Rectal smooth muscle tissue (tissue), 1 donor: ENCODE data around the gene SLC5A6.

ENCODE experiments used
- H3K27ac ChIP-seq: one replicate; pipeline ENCODE4 v1.7.0; 2013; ENCODE audit warnings: low read depth, low read length, inconsistent platforms
- H3K27me3 ChIP-seq: one replicate; pipeline ENCODE4 v1.7.0; 2013; ENCODE audit warnings: low read length; ENCODE audit not compliant: control insufficient read depth, insufficient read depth
- H3K36me3 ChIP-seq: one replicate; pipeline ENCODE4 v1.7.0; 2013; ENCODE audit warnings: low read length; ENCODE audit not compliant: control insufficient read depth, insufficient read depth
- H3K4me1 ChIP-seq: one replicate; pipeline ENCODE4 v1.7.0; 2013; ENCODE audit warnings: low read length; ENCODE audit not compliant: control insufficient read depth, insufficient read depth
- H3K4me3 ChIP-seq: one replicate; pipeline ENCODE4 v1.7.0; 2013; ENCODE audit warnings: low read length
- H3K9ac ChIP-seq: one replicate; pipeline ENCODE4 v1.7.0; 2013; ENCODE audit warnings: low read length

The SLC5A6 gene

DNA sequence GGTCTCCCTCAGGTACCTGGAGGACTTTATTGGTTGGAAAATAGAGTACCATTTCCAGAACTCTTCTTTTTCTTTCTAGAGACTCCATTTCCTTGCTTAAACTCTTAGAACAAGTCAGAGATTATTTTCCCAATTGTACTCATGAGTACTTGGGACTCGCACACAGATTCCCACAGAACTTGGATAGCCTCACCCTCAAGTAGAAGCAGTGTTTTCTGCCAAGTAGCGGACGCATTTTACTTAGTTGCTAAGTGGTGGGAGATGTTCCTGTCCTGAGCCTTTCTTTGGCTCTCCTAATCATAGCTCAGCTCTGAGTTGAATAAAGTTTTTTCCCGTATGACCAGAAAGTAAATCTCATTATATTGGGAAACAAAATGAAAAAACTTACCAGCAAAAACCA is 33.6 kb upstream of the SLC5A6 start:
- H3K9ac ChIP-seq = no peak overlapping the region
- H3K27ac ChIP-seq = no peak overlapping the region
- H3K36me3 ChIP-seq = peaks cover 21% of the 10 kb centered on the region
- H3K4me1 ChIP-seq = no peaks in the 10 kb centered on the region
- no peaks in the 10 kb centered on the region for H3K27me3 ChIP-seq
- no peak overlapping the region for H3K4me3 ChIP-seq

DNA sequence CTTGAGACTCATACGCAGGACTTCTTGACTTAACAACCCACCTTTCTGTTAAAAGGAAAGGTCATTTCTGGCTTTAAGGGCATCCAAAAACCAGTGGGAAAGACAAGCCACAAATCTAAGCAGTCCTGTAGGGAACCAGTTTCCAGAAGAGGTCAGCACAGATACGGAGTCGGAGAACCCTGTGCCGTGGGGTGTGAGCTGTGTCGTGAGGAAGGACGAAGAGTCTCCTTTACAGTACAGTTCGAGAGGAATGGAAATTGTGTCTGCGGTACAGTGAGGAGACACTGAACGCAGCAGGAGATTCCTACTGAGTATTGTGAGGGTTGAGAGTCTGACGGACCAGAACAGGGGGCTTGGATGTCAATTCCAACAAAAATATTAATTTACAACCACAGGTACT is 33.0 kb upstream of the SLC5A6 start:
- Histone ChIP-seq H3K4me1 (no peaks in the 10 kb centered on the region), H3K27ac (no peak overlapping the region), H3K36me3 (peaks cover 21% of the 10 kb centered on the region)

GRCh38 chr2:27243391-27244130 is 31.5 kb upstream of the SLC5A6 start:
- Histone ChIP-seq H3K36me3 (peaks cover 29% of the 10 kb centered on the region), H3K27me3 (no peaks in the 10 kb centered on the region), H3K27ac (no peak overlapping the region), H3K4me3 (no peak overlapping the region), H3K9ac (no peak overlapping the region), H3K4me1 (no peaks in the 10 kb centered on the region)

More for the DNA sequence above, 33.0 kb upstream of the SLC5A6 start:
- H3K27me3 ChIP-seq = no peaks in the 10 kb centered on the region
- no peak overlapping the region for H3K9ac ChIP-seq
- H3K4me3 ChIP-seq = no peak overlapping the region

- no peaks in the 10 kb centered on the region for H3K27me3 ChIP-seq
- H3K4me3 ChIP-seq = no peak overlapping the region
- no peak overlapping the region for H3K9ac ChIP-seq
- peaks cover 34% of the 10 kb centered on the region for H3K36me3 ChIP-seq
- H3K27ac ChIP-seq = no peak overlapping the region
- H3K4me1 ChIP-seq = no peaks in the 10 kb centered on the region
Measured at GRCh38 chr2:27242614-27242951, 30.5 kb upstream of the SLC5A6 start.

- no peaks in the 10 kb centered on the region for H3K27me3 ChIP-seq
- no peaks in the 10 kb centered on the region for H3K4me1 ChIP-seq
- H3K36me3 ChIP-seq = peaks cover 39% of the 10 kb centered on the region
- H3K9ac ChIP-seq = no peak overlapping the region
- no peak overlapping the region for H3K4me3 ChIP-seq
- H3K27ac ChIP-seq = no peak overlapping the region
Measured at GRCh38 chr2:27241761-27242613, 29.9 kb upstream of the SLC5A6 start.

- H3K9ac ChIP-seq = no peak overlapping the region
- peaks cover 43% of the 10 kb centered on the region for H3K36me3 ChIP-seq
- no peak overlapping the region for H3K4me3 ChIP-seq
- H3K27ac ChIP-seq = no peak overlapping the region
- H3K27me3 ChIP-seq = no peaks in the 10 kb centered on the region
- H3K4me1 ChIP-seq = no peaks in the 10 kb centered on the region
Measured at GRCh38 chr2:27240406-27240805, 28.3 kb upstream of the SLC5A6 start.

DNA sequence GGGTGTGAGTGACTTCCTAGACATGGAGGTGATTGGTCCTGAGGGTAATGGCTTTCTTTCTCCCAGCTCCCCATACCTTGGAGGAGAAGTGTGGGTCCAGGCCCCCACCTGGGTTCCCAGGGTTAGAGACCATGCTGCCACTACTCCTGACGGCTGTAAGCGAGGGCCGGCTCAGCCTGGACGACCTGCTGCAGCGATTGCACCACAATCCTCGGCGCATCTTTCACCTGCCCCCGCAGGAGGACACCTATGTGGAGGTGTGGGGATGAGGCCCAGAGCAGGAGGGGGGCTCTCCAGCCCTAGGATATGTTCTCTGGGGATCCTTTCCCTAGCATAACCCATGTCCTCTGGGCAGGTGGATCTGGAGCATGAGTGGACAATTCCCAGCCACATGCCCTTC is 26.9 kb upstream of the SLC5A6 start:
- H3K9ac ChIP-seq = no peak overlapping the region
- peaks cover 52% of the 10 kb centered on the region for H3K36me3 ChIP-seq
- no peak overlapping the region for H3K4me3 ChIP-seq

GRCh38 chr2:27237341-27237945 is 25.4 kb upstream of the SLC5A6 start:
- H3K27me3 ChIP-seq = no peaks in the 10 kb centered on the region
- H3K9ac ChIP-seq = no peak overlapping the region
- H3K4me1 ChIP-seq = no peaks in the 10 kb centered on the region
- no peak overlapping the region for H3K27ac ChIP-seq
- H3K4me3 ChIP-seq = no peak overlapping the region
- H3K36me3 ChIP-seq = peaks cover 59% of the 10 kb centered on the region

More for the DNA sequence above, 26.9 kb upstream of the SLC5A6 start:
- no peaks in the 10 kb centered on the region for H3K4me1 ChIP-seq
- no peaks in the 10 kb centered on the region for H3K27me3 ChIP-seq
- H3K27ac ChIP-seq = no peak overlapping the region

GRCh38 chr2:27236626-27237025 is 24.6 kb upstream of the SLC5A6 start:
- no peak overlapping the region for H3K9ac ChIP-seq
- H3K4me1 ChIP-seq = no peaks in the 10 kb centered on the region
- peaks cover 65% of the 10 kb centered on the region for H3K36me3 ChIP-seq

GRCh38 chr2:27236136-27236535 is 24.1 kb upstream of the SLC5A6 start:
- H3K4me1 ChIP-seq = no peaks in the 10 kb centered on the region
- H3K27me3 ChIP-seq = no peaks in the 10 kb centered on the region
- no peak overlapping the region for H3K9ac ChIP-seq
- H3K36me3 ChIP-seq = peaks cover 64% of the 10 kb centered on the region
- no peak overlapping the region for H3K4me3 ChIP-seq
- H3K27ac ChIP-seq = no peak overlapping the region

More at GRCh38 chr2:27236626-27237025, 24.6 kb upstream of the SLC5A6 start:
- H3K27ac ChIP-seq = no peak overlapping the region
- no peak overlapping the region for H3K4me3 ChIP-seq
- H3K27me3 ChIP-seq = no peaks in the 10 kb centered on the region

- H3K36me3 ChIP-seq = peaks cover 54% of the 10 kb centered on the region
- no peak overlapping the region for H3K4me3 ChIP-seq
- no peak overlapping the region for H3K9ac ChIP-seq
- no peaks in the 10 kb centered on the region for H3K4me1 ChIP-seq
- no peak overlapping the region for H3K27ac ChIP-seq
- H3K27me3 ChIP-seq = no peaks in the 10 kb centered on the region
Measured at GRCh38 chr2:27233341-27233740, 21.3 kb upstream of the SLC5A6 start.

DNA sequence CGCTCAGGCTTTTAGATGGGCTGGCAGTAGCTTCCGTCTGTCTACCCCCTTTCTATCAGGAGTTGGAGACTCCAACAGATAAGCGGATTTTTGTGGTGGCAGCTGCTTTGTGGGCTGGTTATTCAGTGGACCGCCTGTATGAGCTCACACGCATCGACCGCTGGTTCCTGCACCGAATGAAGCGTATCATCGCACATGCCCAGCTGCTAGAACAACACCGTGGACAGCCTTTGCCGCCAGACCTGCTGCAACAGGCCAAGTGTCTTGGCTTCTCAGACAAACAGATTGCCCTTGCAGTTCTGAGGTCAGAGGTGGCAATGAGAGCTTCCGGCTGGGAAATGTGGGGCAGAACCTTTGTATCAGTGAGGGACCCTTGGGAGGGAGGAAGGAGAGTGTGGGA is 19.9 kb upstream of the SLC5A6 start:
- H3K27me3 ChIP-seq = no peaks in the 10 kb centered on the region
- H3K36me3 ChIP-seq = peaks cover 49% of the 10 kb centered on the region
- H3K4me3 ChIP-seq = no peak overlapping the region
- H3K27ac ChIP-seq = no peak overlapping the region
- no peak overlapping the region for H3K9ac ChIP-seq
- H3K4me1 ChIP-seq = no peaks in the 10 kb centered on the region
